Common myeloid progenitor, CD34-positive (primary cell): ENCODE results near the gene DDX59. TPM values are rescaled to one million over a fixed set of nuclear protein-coding genes. Genes with fewer than 3 reads are reported as not detected.

Experiments used
- CTCF ChIA-PET: fragments of 350-600 bp; sonication (Branson Sonifier 250); formaldehyde crosslinking; loops from one replicate; lab custom pipeline; 2021; ENCODE audit warnings: antibody characterized with exemption; lab: Charles Lee
- POLR2A ChIA-PET: fragments of 350-600 bp; sonication (Branson Sonifier 250); formaldehyde crosslinking; loops from one replicate; lab custom pipeline; 2021; ENCODE audit warnings: antibody characterized with exemption; lab: Charles Lee
- DNase-seq, 3 donors: peaks; one replicate each; pipeline versions ENCODE4 v3.0.0 to v3.0.0-alpha.2; 2013
- H3K27ac ChIP-seq, 2 experiments: 1 replicate in 1 of 2; 2 replicates in 1 of 2; pipeline ENCODE4 v1.7.0; 2013; ENCODE audit warnings: inconsistent platforms in 2 of 2, low read length in 2 of 2, mild to moderate bottlenecking in 2 of 2, low read depth in 1 of 2, moderate library complexity in 1 of 2; ENCODE audit not compliant: severe bottlenecking in 2 of 2, insufficient read depth in 1 of 2, poor library complexity in 1 of 2
- H3K27me3 ChIP-seq, 5 experiments: replicated peaks in 2 of 5; 1 replicate in 3 of 5; 2 replicates in 2 of 5; pipeline versions ENCODE4 v1.6.1 to v1.7.0; 2013; ENCODE audit warnings: low read length in 4 of 5, mild to moderate bottlenecking in 2 of 5, moderate library complexity in 2 of 5, inconsistent platforms in 1 of 5; ENCODE audit not compliant: insufficient read depth in 5 of 5, control insufficient read depth in 4 of 5
- H3K36me3 ChIP-seq, 4 experiments: 1 replicate in 2 of 4; 2 replicates in 2 of 4; pipeline versions ENCODE4 v1.6.1 to v1.7.0; 2013; ENCODE audit warnings: low read length in 3 of 4, control low read depth in 1 of 4, mild to moderate bottlenecking in 1 of 4; ENCODE audit not compliant: control insufficient read depth in 4 of 4, insufficient read depth in 4 of 4
- H3K4me1 ChIP-seq, 4 experiments: 1 replicate in 3 of 4; 2 replicates in 1 of 4; pipeline versions ENCODE4 v1.6.1 to v1.7.1; 2013; ENCODE audit warnings: low read length in 3 of 4, mild to moderate bottlenecking in 3 of 4, control low read depth in 1 of 4, inconsistent platforms in 1 of 4, moderate library complexity in 1 of 4; ENCODE audit not compliant: control insufficient read depth in 4 of 4, insufficient read depth in 4 of 4; ENCODE audit errors: control extremely low read depth in 1 of 4
- H3K4me3 ChIP-seq, 7 experiments: 1 replicate in 4 of 7; 2 replicates in 3 of 7; pipeline versions ENCODE4 v1.5.1 to v1.7.0; 2013; ENCODE audit warnings: mild to moderate bottlenecking in 7 of 7, low read length in 6 of 7, moderate library complexity in 6 of 7, inconsistent platforms in 2 of 7, low read depth in 2 of 7, control low read depth in 1 of 7; ENCODE audit not compliant: insufficient read depth in 4 of 7, control insufficient read depth in 1 of 7; ENCODE audit errors: extremely low read depth in 1 of 7
- H3K9me3 ChIP-seq, 5 experiments: 1 replicate in 4 of 5; 2 replicates in 1 of 5; pipeline versions ENCODE4 v1.6.1 to v1.7.1; 2013; ENCODE audit warnings: low read length in 4 of 5, mild to moderate bottlenecking in 2 of 5, inconsistent platforms in 1 of 5, low read depth in 1 of 5, moderate library complexity in 1 of 5; ENCODE audit not compliant: control insufficient read depth in 4 of 5, insufficient read depth in 2 of 5; ENCODE audit errors: control extremely low read depth in 1 of 5
- WGBS: methylation state at CpG from one replicate; pipeline ENCODE4 v1.1.5; 2013; ENCODE audit not compliant: insufficient coverage; 5-methylcytosine and 5-hydroxymethylcytosine counted together
- polyA plus RNA-seq: library from polyadenylated mRNA; unstranded; fragments of 120-200 nt; gene quantifications from one replicate; pipeline ENCODE4 v1.2.1, GENCODE V29; 2013

Gene DDX59
- 27.9 TPM for polyA plus RNA-seq

GRCh38 chr1:200669314-200670241 lies at the start of gene DDX59:
DDX59 (minus strand) TSS chr1:200669907; CDS start chr1:200666740, 3,167 bp downstream.
- Histone ChIP-seq H3K27ac (peak within 1 kb of the TSS; percentile 98 to 99), H3K4me3 (peak within 1 kb of the TSS; percentile 63 to 92 (median 82)), H3K4me1 (peaks cover 18 to 30% (median 24%) of the 10 kb centered on the region in 4 experiments), H3K27me3 (no peaks in the 10 kb centered on the region), H3K36me3 (peaks cover 0 to 20% (median 13%) of the 10 kb centered on the region in 4 experiments), H3K9me3 (no peaks in the 10 kb centered on the region)
- POLR2A ChIA-PET, result interaction anchor here (0.8 to 2.0 kb wide), 5 partner anchors 10 to 49 kb away, joined by 3 to 9 read pairs (median 5); partner anchors contain the start of gene KIF14
- CTCF ChIA-PET, result interaction anchor here (0.6 to 3.0 kb wide), 16 partner anchors 10 to 134 kb away, joined by 3 to 26 read pairs (median 4); partner anchors contain the start of genes CAMSAP2 and KIF14
- DNase-seq, result peak; percentile 95 to 97 (median 96)
- under 1% methylated on average over 52 of the region's 91 CpGs for WGBS

DNA sequence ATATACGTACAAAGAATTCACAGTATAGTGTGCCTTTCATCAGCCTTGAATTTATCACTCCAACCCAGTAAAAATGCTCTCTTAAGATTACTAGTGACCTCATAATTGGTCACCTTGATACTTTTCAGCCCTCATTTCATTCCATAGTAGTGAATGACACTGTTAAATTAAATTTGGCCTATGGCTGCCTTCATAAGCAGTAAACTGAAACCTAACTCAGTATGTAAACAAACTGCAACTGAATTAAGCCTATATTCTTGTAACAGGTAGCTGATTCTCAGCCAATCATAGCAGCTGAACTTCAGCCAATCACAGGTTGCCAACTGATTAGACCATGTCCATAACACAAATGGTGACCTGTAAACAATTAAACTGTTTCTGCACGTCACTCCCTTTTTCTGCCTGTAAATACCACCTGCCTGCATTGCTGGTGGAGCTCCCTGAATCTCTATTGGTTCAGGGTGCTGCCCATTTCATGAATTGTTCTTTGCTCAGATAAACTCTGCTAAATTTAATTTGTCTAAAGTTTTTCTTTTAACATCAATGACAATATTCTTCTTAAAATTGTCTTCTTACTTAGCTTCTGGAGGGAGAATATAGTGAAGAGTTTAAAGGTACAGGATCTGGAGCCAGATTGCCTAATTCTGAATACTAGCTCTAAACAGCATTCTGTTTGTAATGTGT lies 44.9 kb upstream of the DDX59 start:
- POLR2A ChIA-PET, result no interaction called here
- no peak for DNase-seq
- WGBS, result 100% methylated on average over 2 of the region's 2 CpGs

GRCh38 chr1:200710166-200710565 lies 40.5 kb upstream of the DDX59 start:
- Histone ChIP-seq H3K27me3 (no peaks in the 10 kb centered on the region), H3K27ac (no peak overlapping the region), H3K36me3 (no peaks in the 10 kb centered on the region), H3K9me3 (no peaks in the 10 kb centered on the region), H3K4me1 (no peaks in the 10 kb centered on the region), H3K4me3 (no peak overlapping the region)
- 94% methylated on average over 2 of the region's 2 CpGs for WGBS
- no peak for DNase-seq
- POLR2A ChIA-PET, result no interaction called here
- CTCF ChIA-PET, result interaction anchor here (1.1 kb wide), 1 partner anchor 66 kb away, joined by 3 read pairs; no protein-coding TSS in a partner anchor

More for the DNA sequence above, 44.9 kb upstream of the DDX59 start:
- Histone ChIP-seq H3K36me3 (no peaks in the 10 kb centered on the region), H3K27ac (no peak overlapping the region), H3K4me1 (no peaks in the 10 kb centered on the region), H3K27me3 (no peaks in the 10 kb centered on the region), H3K9me3 (no peaks in the 10 kb centered on the region), H3K4me3 (no peak overlapping the region)
- CTCF ChIA-PET, result interaction anchor here (1.0 kb wide), 1 partner anchor 92 kb away, joined by 3 read pairs; no protein-coding TSS in a partner anchor

DNA sequence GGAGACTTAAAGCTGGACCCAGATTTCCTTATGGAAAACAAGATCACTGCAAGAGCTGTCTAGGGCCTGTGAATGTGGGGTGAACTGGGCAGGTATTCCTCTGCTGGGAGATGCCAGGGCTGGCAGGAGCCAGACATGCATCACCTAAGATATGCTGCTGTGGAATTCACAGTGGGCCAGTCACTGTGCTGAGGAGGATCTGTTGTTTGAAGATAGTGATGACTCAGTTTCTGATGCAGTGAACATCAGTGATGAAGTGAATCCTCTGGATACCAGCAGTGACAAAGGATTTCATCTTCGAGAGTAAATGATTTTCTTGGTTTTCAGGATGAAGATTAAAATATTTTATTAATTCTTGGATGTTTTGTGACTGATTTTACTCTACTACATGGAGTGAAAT lies 39.1 kb upstream of the DDX59 start:
- whole genome bisulfite sequencing, result no CpG with 5 or more reads among the region's 1 CpG
- CTCF ChIA-PET, result interaction anchor here (1.1 kb wide), 1 partner anchor 65 kb away, joined by 3 read pairs; no protein-coding TSS in a partner anchor
- no peak overlapping the region for H3K27ac ChIP-seq

DNA sequence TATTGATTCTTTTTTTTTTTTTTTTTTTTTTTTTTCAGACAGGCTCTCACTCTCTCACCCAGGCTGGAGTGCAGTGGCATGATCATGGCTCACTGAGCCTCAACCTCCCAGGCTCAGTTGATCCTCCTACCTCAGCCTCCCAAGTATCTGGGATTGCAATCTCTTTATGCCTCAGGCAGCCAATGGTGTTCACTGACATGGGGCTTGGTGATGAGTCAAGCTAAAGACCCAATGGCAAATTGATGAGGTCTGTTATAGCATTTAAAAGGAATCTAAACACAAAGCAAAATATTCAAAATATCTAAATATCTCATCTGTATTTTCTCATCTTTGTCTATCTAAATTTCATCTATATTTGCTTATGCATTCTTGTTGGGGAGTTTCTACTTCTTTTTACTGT lies 38.5 kb upstream of the DDX59 start:
- Histone ChIP-seq H3K9me3 (no peaks in the 10 kb centered on the region), H3K27ac (no peak overlapping the region), H3K27me3 (no peaks in the 10 kb centered on the region), H3K4me3 (no peak overlapping the region), H3K36me3 (no peaks in the 10 kb centered on the region), H3K4me1 (no peaks in the 10 kb centered on the region)
- ChIA-PET CTCF (no interaction called here), POLR2A (no interaction called here)
- no peak for DNase-seq

More for the DNA sequence above, 39.1 kb upstream of the DDX59 start:
- DNase-seq, result no peak
- Histone ChIP-seq H3K9me3 (no peaks in the 10 kb centered on the region), H3K4me1 (no peaks in the 10 kb centered on the region), H3K4me3 (no peak overlapping the region), H3K36me3 (no peaks in the 10 kb centered on the region), H3K27me3 (no peaks in the 10 kb centered on the region)
- POLR2A ChIA-PET, result no interaction called here

- POLR2A ChIA-PET, result no interaction called here
- H3K36me3 ChIP-seq, result no peaks in the 10 kb centered on the region
- no peaks in the 10 kb centered on the region for H3K9me3 ChIP-seq
- H3K27me3 ChIP-seq, result no peaks in the 10 kb centered on the region
- no peak overlapping the region for H3K4me3 ChIP-seq
- no peak overlapping the region for H3K27ac ChIP-seq
- WGBS, result 96% methylated on average over 3 of the region's 5 CpGs
- no peaks in the 10 kb centered on the region for H3K4me1 ChIP-seq
- CTCF ChIA-PET, result no interaction called here
- DNase-seq, result no peak
Observed at GRCh38 chr1:200707116-200707515, 37.4 kb upstream of the DDX59 start.
